ENCODE results near the gene MARCHF6.

DNA sequence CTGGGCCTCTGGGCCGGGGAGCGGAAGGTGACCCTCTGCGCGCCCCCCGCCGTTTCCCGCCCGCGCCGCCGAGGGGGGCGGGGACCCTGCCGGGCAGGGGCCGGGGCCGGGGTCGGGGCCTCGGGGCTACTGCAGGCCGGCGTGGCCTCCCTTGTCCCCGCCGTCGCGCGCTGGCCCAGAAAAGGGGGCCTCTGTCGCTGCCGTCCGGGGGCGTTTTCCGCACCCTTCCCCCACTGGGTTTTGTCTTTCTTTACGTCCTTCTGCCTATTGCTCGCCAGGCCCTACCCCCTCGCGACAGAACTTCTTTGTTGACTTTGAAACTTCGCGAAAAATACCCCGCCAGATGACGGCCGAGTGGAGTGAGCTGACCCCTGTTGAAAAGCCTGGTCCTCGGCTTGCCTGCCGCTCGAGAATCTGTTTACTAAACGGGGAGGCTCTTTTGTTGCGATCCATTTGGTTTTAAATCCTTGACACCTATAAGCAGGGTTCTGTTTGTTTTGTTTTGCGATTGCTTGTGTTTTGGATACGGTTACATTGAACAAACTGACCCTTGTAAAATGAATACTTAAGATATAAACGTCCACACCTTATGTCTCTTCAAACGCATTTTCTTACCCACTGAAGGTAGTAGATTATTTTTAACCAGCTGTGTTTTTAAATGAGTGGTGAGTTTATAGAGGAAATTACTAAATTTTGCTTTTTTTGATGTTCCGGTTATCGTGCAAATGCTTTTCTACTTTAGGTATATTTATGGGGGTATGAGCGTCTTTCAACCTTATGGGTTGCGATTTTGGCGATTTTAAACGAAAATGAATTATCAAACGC is 765 bp downstream of the MARCHF6 start:
- TF ChIP-seq CTCF (IDR thresholded peaks at IDR 0.05; ENCODE audit: low read depth, low read length) = no peak
- no peak for TF ChIP-seq EZH2phosphoT487 (IDR thresholded peaks at IDR 0.05; ENCODE audit: low read depth)

All from OCI-LY3 (cell line).